ENCODE measurements around the gene CRIP1. TPM values are rescaled to one million over a fixed set of nuclear protein-coding genes. Genes with fewer than 3 reads are reported as not detected.

The CRIP1 gene
- total RNA-seq, 1 donor from 2014 or later: 29.5 TPM

- no peak for TF ChIP-seq CTCF (IDR thresholded peaks at IDR 0.05; ENCODE audit: insufficient read depth, low read depth, low read length)
- peak; percentile 63 for TF ChIP-seq EZH2 (IDR thresholded peaks at IDR 0.05; ENCODE audit: insufficient read depth, low read length)
- no peak for FAIRE-seq
- Histone ChIP-seq H3K4me2 (ENCODE audit: low read length) (peak overlapping the region; percentile 48), H3K79me2 (ENCODE audit: insufficient read depth, low read length) (peaks cover 4% of the 10 kb centered on the region), H3K36me3 (ENCODE audit: insufficient read depth, low read length) (no peaks in the 10 kb centered on the region), H3K9me3 (ENCODE audit: insufficient read depth, low read depth, low read length) (no peaks in the 10 kb centered on the region), H3K9ac (ENCODE audit: low read length) (no peak overlapping the region), H4K20me1 (ENCODE audit: insufficient read depth, low read length) (peaks cover 4% of the 10 kb centered on the region), H3K27me3 (ENCODE audit: insufficient read depth, low read length) (peaks cover 13% of the 10 kb centered on the region), H3K4me1 (ENCODE audit: insufficient read depth, low read length) (peaks cover 19% of the 10 kb centered on the region), H3K27ac (ENCODE audit: low read depth, low read length) (no peak overlapping the region), H3K4me3 (ENCODE audit: insufficient read depth, low read depth, low read length) (no peak overlapping the region), H2AFZ (ENCODE audit: low read depth, low read length) (no peak overlapping the region)
- Mint-ChIP-seq H3K9me3 (ENCODE audit: unreplicated experiment) (no peaks in the 10 kb centered on the region), H3K36me3 (ENCODE audit: low read depth, unreplicated experiment) (no peaks in the 10 kb centered on the region), H3K27ac (ENCODE audit: unreplicated experiment) (no peak overlapping the region), H3K4me1 (ENCODE audit: low read depth, unreplicated experiment) (peaks cover 9% of the 10 kb centered on the region), H3K4me3 (ENCODE audit: unreplicated experiment) (no peak overlapping the region), H3K27me3 (ENCODE audit: low read depth, unreplicated experiment) (peaks cover 3% of the 10 kb centered on the region)
- DNase-seq (ENCODE audit: low read depth): no peak
These were observed 325 bp downstream of the CRIP1 start for GRCh38 chr14:105486974-105487448.

- peaks cover 14% of the 10 kb centered on the region for H3K4me1 ChIP-seq (ENCODE audit: insufficient read depth, low read length)
- Mint-ChIP-seq H3K27me3 (ENCODE audit: low read depth, unreplicated experiment) (peaks cover 3% of the 10 kb centered on the region), H3K4me1 (ENCODE audit: low read depth, unreplicated experiment) (peaks cover 6% of the 10 kb centered on the region), H3K36me3 (ENCODE audit: low read depth, unreplicated experiment) (no peaks in the 10 kb centered on the region), H3K9me3 (ENCODE audit: unreplicated experiment) (no peaks in the 10 kb centered on the region), H3K27ac (ENCODE audit: unreplicated experiment) (no peak overlapping the region), H3K4me3 (ENCODE audit: unreplicated experiment) (no peak overlapping the region)
- no peak overlapping the region for H3K4me3 ChIP-seq (ENCODE audit: insufficient read depth, low read depth, low read length)
- H3K27ac ChIP-seq (ENCODE audit: low read depth, low read length): no peak overlapping the region
- TF ChIP-seq CTCF (IDR thresholded peaks at IDR 0.05; ENCODE audit: insufficient read depth, low read depth, low read length) (no peak), EZH2 (IDR thresholded peaks at IDR 0.05; ENCODE audit: insufficient read depth, low read length) (peak; percentile 67)
- FAIRE-seq (no peak), DNase-seq (ENCODE audit: low read depth) (no peak)
- H3K79me2 ChIP-seq (ENCODE audit: insufficient read depth, low read length): peaks cover 8% of the 10 kb centered on the region
- H2AFZ ChIP-seq (ENCODE audit: low read depth, low read length): no peak overlapping the region
- H3K27me3 ChIP-seq (ENCODE audit: insufficient read depth, low read length): peaks cover 13% of the 10 kb centered on the region
- no peaks in the 10 kb centered on the region for H3K9me3 ChIP-seq (ENCODE audit: insufficient read depth, low read depth, low read length)
- peak overlapping the region; percentile 48 for H3K4me2 ChIP-seq (ENCODE audit: low read length)
- H3K36me3 ChIP-seq (ENCODE audit: insufficient read depth, low read length): no peaks in the 10 kb centered on the region
- H3K9ac ChIP-seq (ENCODE audit: low read length): no peak overlapping the region
- H4K20me1 ChIP-seq (ENCODE audit: insufficient read depth, low read length): peaks cover 5% of the 10 kb centered on the region
These were observed 831 bp downstream of the CRIP1 start for GRCh38 chr14:105487449-105487985.
